GM12878 (cell line): ENCODE results near the gene CCDC197. TPM values are rescaled to one million over a fixed set of nuclear protein-coding genes. Genes with fewer than 3 reads are reported as not detected.

ENCODE experiments used
- ATAC-seq: fragments of 200-7000 bp; cut with Tn5 transposase; 3 replicates; pipeline ENCODE4 v1.9.1; 2020; ENCODE audit warnings: mild to moderate bottlenecking, moderate library complexity
- BruUV-seq: library from RNA; stranded (reverse); fragments of 400-500 nt; replicated peaks from 2 replicates; lab custom pipeline; 2021; lab: Mats Ljungman, UMichigan
- CTCF ChIA-PET: fragments of 300-600 bp; sonication (Branson Sonifier 250); formaldehyde crosslinking; extraction: SDS; loops from one replicate; lab custom pipeline; 2021; ENCODE audit warnings: inconsistent platforms; lab: Yijun Ruan, JAX
- POLR2A ChIA-PET: fragments of 350-600 bp; formaldehyde crosslinking; extraction: SDS; loops from one replicate; lab custom pipeline; 2021; ENCODE audit warnings: inconsistent platforms; lab: Charles Lee
- RAD21 ChIA-PET: fragments of 300-600 bp; sonication (Branson Sonifier 250); formaldehyde crosslinking; loops from one replicate; lab custom pipeline; 2023; ENCODE audit warnings: antibody characterized with exemption; ENCODE audit not compliant: unreplicated experiment; lab: Charles Lee
- SMC1A ChIA-PET: fragments of 300-600 bp; sonication (Branson Sonifier 250); formaldehyde crosslinking; loops from one replicate; lab custom pipeline; 2023; ENCODE audit not compliant: unreplicated experiment, uncharacterized antibody; lab: Charles Lee
- DNase-seq: peaks from one replicate; pipeline ENCODE4 v3.0.0-alpha.2; 2011; ENCODE audit warnings: low read depth, low spot score
- FAIRE-seq: peaks from 3 replicates; lab custom pipeline; 2011; peaks lifted over from hg19 to GRCh38; lab: Jason Lieb, UNC
- H2AFZ ChIP-seq: 2 replicates; pipeline ENCODE4 v1.6.0; 2011; ENCODE audit warnings: low read depth, low read length, control low read depth; ENCODE audit not compliant: control insufficient read depth
- H3K27ac ChIP-seq: 2 replicates; pipeline ENCODE4 v1.5.1; 2011; ENCODE audit warnings: control low read depth; ENCODE audit not compliant: control insufficient read depth, insufficient read depth
- H3K27me3 ChIP-seq, 2 experiments: replicated peaks in 1 of 2; 2 replicates each; pipeline versions ENCODE4 v1.6.0 to v1.6.1; 2011; ENCODE audit warnings: low read length in 1 of 2; ENCODE audit not compliant: control insufficient read depth in 2 of 2, insufficient read depth in 2 of 2
- H3K36me3 ChIP-seq, 2 experiments: 2 replicates each; pipeline ENCODE4 v1.5.1; 2011; ENCODE audit warnings: low read length in 1 of 2; ENCODE audit not compliant: control insufficient read depth in 2 of 2, insufficient read depth in 2 of 2
- H3K4me1 ChIP-seq: 2 replicates; pipeline ENCODE4 v1.6.1; 2011; ENCODE audit warnings: mild to moderate bottlenecking, low read length, moderate library complexity, mixed read lengths; ENCODE audit not compliant: control insufficient read depth, insufficient read depth
- H3K4me2 ChIP-seq: 2 replicates; pipeline ENCODE4 v1.6.0; 2011; ENCODE audit warnings: control low read depth; ENCODE audit not compliant: control insufficient read depth, insufficient read depth
- H3K4me3 ChIP-seq: fragments of 200-600 bp; sonication (generic); 2 replicates; pipeline ENCODE4 v1.5.1; 2016
- H3K79me2 ChIP-seq: 2 replicates; pipeline ENCODE4 v1.6.0; 2011; ENCODE audit warnings: low read length; ENCODE audit not compliant: control insufficient read depth, insufficient read depth
- H3K9ac ChIP-seq: 2 replicates; pipeline ENCODE4 v1.8.0; 2011; ENCODE audit warnings: low read length, control low read depth, mixed read lengths; ENCODE audit not compliant: control insufficient read depth, insufficient read depth
- H3K9me3 ChIP-seq: replicated peaks from 3 replicates; pipeline ENCODE4 v1.5.1; 2011; ENCODE audit warnings: mild to moderate bottlenecking, low read length; ENCODE audit not compliant: control insufficient read depth, insufficient read depth
- H4K20me1 ChIP-seq: 2 replicates; pipeline ENCODE4 v1.6.0; 2011; ENCODE audit not compliant: control insufficient read depth, insufficient read depth
- MTA3 ChIP-seq: IDR thresholded peaks from 2 replicates; pipeline ENCODE4 v1.6.1; 2012; ENCODE audit warnings: low read length, inconsistent platforms, borderline replicate concordance
- MYB ChIP-seq: fragments of 150-350 bp; IDR thresholded peaks from 2 replicates; pipeline ENCODE4 v1.6.1; 2014; ENCODE audit warnings: mild to moderate bottlenecking, low read depth, low read length, borderline replicate concordance
- RB1 ChIP-seq: fragments of 450-650 bp; formaldehyde crosslinking; IDR thresholded peaks from 2 replicates; pipeline ENCODE4 v1.6.1; 2017; ENCODE audit warnings: mild to moderate bottlenecking, borderline replicate concordance
- RUNX3 ChIP-seq: IDR thresholded peaks from 2 replicates; pipeline ENCODE4 v1.6.1; 2012; ENCODE audit warnings: low read length, inconsistent platforms
- SREBF2 ChIP-seq: IDR thresholded peaks from 2 replicates; pipeline ENCODE4 v1.6.1; 2012; ENCODE audit warnings: mild to moderate bottlenecking, low read length
- TARDBP ChIP-seq: IDR thresholded peaks from 2 replicates; pipeline ENCODE4 v1.6.1; 2016; ENCODE audit warnings: borderline replicate concordance
- ZBED1 ChIP-seq: IDR thresholded peaks from 2 replicates; pipeline ENCODE4 v1.6.1; 2016; ENCODE audit warnings: borderline replicate concordance
- WGBS: methylation state at CpG from one replicate; pipeline ENCODE4 v1.1.6; 2016; ENCODE audit warnings: low lambda C conversion rate; ENCODE audit not compliant: insufficient replicate concordance, insufficient coverage; ENCODE audit errors: missing lambda C conversion rate; 5-methylcytosine and 5-hydroxymethylcytosine counted together
- in situ Hi-C: fragments of 300-500 bp; cut with MboI; formaldehyde crosslinking; loops from 9 replicates; pipeline ENCODE4 v1.14.3; 2018; ENCODE audit warnings: mixed read lengths
- intact Hi-C: fragments of 100-400 bp; cut with micrococcal nuclease; formaldehyde crosslinking; loops from one replicate; pipeline ENCODE4 v1.14.2; 2022; ENCODE audit not compliant: unreplicated experiment
- polyA plus RNA-seq, 11 experiments: library from polyadenylated mRNA; depleted of rRNA in 4 of 11; unstranded in 6 of 11; stranded (reverse) in 5 of 11; fragments of >200 nt; fragmentation: Nextera tagmentation in 4 of 11; fragmentation: Illumina TruSeq in 1 of 11; extraction: Ambion mirVana in 4 of 11; extraction: Trizol in 1 of 11; gene quantifications; 1 replicate in 1 of 11; 2 replicates in 10 of 11; pipeline versions ENCODE4 v1.2.1 to v1.2.3, GENCODE V29; 2011 to 2016; ENCODE audit warnings: inconsistent platforms in 2 of 11, missing spikeins in 2 of 11, low read depth in 1 of 11
- total RNA-seq, 4 experiments: library from RNA; depleted of rRNA in 3 of 4; stranded (reverse); fragments of >200 nt in 3 of 4; fragmentation: Illumina TruSeq in 1 of 4; extraction: Trizol in 1 of 4; gene quantifications; 2 replicates each; pipeline versions ENCODE4 v1.2.1 to v1.2.3, GENCODE V29; 2013 to 2021
- TF ChIP-seq, protein P1 (sequence below): fragments of 450-650 bp; IDR thresholded peaks from 2 replicates; pipeline ENCODE4 v1.6.1; 2018; ENCODE audit warnings: mild to moderate bottlenecking, low read depth, moderate library complexity; ENCODE audit not compliant: partially characterized antibody

The CCDC197 gene
- total and polyA plus RNA-seq, 10 of the 15 experiments (the other 5 are each of a cell fraction or from before 2014, with no cell fraction given), result 0.12 TPM; not detected in 9

DNA sequence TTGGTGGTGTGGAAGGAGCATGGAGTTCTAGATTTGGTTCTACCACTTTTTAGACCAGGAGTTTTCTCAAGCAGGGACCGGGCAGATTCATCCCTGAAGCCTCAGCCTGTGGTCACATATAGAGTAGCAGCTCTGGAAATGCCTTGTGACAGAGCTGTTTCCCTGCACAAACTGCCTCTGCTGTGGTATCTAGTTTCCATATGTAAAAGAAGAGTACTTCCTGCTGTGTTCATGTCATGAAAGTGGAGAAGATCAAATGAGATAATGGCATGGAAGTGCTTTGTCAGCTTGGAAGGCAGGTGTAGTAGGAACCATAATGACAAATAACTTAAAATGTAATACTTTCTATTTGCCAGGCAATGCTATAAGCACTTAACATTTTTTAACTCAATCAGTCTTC is 55.1 kb downstream of the CCDC197 start:
- peaks cover 8% of the 10 kb centered on the region for H3K4me1 ChIP-seq
- intact Hi-C loops, result no loop called here
- CTCF ChIA-PET, result interaction anchor here (1.0 to 4.9 kb wide), 6 partner anchors 16 to 128 kb away, joined by 3 to 35 read pairs (median 6); no protein-coding TSS in a partner anchor

More for the DNA sequence above, 55.1 kb downstream of the CCDC197 start:
- Histone ChIP-seq H3K9ac (no peak overlapping the region), H3K9me3 (no peaks in the 10 kb centered on the region), H3K27ac (no peak overlapping the region), H3K79me2 (no peaks in the 10 kb centered on the region), H3K27me3 (no peaks in the 10 kb centered on the region), H2AFZ (no peak overlapping the region), H3K36me3 (peaks cover 46 to 50% of the 10 kb centered on the region in 2 experiments), H4K20me1 (no peaks in the 10 kb centered on the region), H3K4me2 (no peak overlapping the region), H3K4me3 (no peak overlapping the region)
- 100% methylated on average over 1 of the region's 1 CpG for WGBS
- FAIRE-seq (no peak), DNase-seq (no peak), ATAC-seq (no peak)
- SMC1A ChIA-PET, result interaction anchor here (1.7 to 2.1 kb wide), 3 partner anchors 15 to 112 kb away, joined by 5 read pairs; no protein-coding TSS in a partner anchor
- POLR2A ChIA-PET, result no interaction called here
- in situ Hi-C loops, result no loop called here
- RAD21 ChIA-PET, result no interaction called here
- BruUV-seq, result no TSS peak
- TF ChIP-seq, protein P1, sequence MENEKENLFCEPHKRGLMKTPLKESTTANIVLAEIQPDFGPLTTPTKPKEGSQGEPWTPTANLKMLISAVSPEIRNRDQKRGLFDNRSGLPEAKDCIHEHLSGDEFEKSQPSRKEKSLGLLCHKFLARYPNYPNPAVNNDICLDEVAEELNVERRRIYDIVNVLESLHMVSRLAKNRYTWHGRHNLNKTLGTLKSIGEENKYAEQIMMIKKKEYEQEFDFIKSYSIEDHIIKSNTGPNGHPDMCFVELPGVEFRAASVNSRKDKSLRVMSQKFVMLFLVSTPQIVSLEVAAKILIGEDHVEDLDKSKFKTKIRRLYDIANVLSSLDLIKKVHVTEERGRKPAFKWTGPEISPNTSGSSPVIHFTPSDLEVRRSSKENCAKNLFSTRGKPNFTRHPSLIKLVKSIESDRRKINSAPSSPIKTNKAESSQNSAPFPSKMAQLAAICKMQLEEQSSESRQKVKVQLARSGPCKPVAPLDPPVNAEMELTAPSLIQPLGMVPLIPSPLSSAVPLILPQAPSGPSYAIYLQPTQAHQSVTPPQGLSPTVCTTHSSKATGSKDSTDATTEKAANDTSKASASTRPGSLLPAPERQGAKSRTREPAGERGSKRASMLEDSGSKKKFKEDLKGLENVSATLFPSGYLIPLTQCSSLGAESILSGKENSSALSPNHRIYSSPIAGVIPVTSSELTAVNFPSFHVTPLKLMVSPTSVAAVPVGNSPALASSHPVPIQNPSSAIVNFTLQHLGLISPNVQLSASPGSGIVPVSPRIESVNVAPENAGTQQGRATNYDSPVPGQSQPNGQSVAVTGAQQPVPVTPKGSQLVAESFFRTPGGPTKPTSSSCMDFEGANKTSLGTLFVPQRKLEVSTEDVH, result no peak
- TF ChIP-seq ZBED1, result no peak
- no peak for TF ChIP-seq RUNX3
- no peak for TF ChIP-seq MTA3
- TF ChIP-seq MYB, result no peak
- TF ChIP-seq SREBF2, result no peak
- no peak for TF ChIP-seq TARDBP
- no peak for TF ChIP-seq RB1
